PC-9 (cell line): Measurements from ENCODE around the gene RMND5A. TPM values are rescaled to one million over a fixed set of nuclear protein-coding genes. Genes with fewer than 3 reads are reported as not detected.
A peak's percentile ranks its signal among the peaks of the same experiment; 100 is the strongest.

Source experiments
- BruUV-seq: library from RNA; stranded (reverse); fragments of 400-500 nt; replicated peaks from 2 replicates; lab custom pipeline; 2021; lab: Mats Ljungman, UMichigan
- CTCF ChIA-PET: fragments of 300-600 bp; sonication (Branson Sonifier 250); formaldehyde crosslinking; loops from one replicate; lab custom pipeline; 2022; ENCODE audit warnings: antibody characterized with exemption; lab: Charles Lee
- POLR2A ChIA-PET: fragments of 300-600 bp; sonication (Branson Sonifier 250); formaldehyde crosslinking; loops from one replicate; lab custom pipeline; 2022; ENCODE audit warnings: antibody characterized with exemption; ENCODE audit not compliant: unreplicated experiment; lab: Charles Lee
- DNase-seq, 2 experiments: peaks; one replicate each; pipeline versions ENCODE4 v3.0.0 to v3.0.0-alpha.2; 2015 to 2022; ENCODE audit warnings: mixed read lengths in 1 of 2
- H2AFZ ChIP-seq: fragments of 200-600 bp; sonication (generic); 2 replicates; pipeline ENCODE4 v1.8.1; 2017; ENCODE audit warnings: antibody characterized with exemption
- H3F3A ChIP-seq: fragments of 200-600 bp; sonication (generic); 2 replicates; pipeline ENCODE4 v1.8.1; 2017; ENCODE audit warnings: antibody characterized with exemption, mild to moderate bottlenecking, low read depth; ENCODE audit not compliant: insufficient read depth
- H3K27ac ChIP-seq: fragments of 200-600 bp; sonication (generic); 2 replicates; pipeline ENCODE4 v1.6.1; 2016; ENCODE audit warnings: mixed run types
- H3K27me3 ChIP-seq: fragments of 200-600 bp; sonication (generic); 2 replicates; pipeline ENCODE4 v1.6.1; 2016; ENCODE audit warnings: low read depth, mixed run types; ENCODE audit not compliant: insufficient read depth
- H3K36me3 ChIP-seq: fragments of 200-600 bp; sonication (generic); 2 replicates; pipeline ENCODE4 v1.6.1; 2016; ENCODE audit warnings: low read depth, mixed run types
- H3K4me1 ChIP-seq: fragments of 200-600 bp; sonication (generic); replicated peaks from 2 replicates; pipeline ENCODE4 v1.6.1; 2016; ENCODE audit warnings: mixed run types; ENCODE audit not compliant: insufficient read depth
- H3K4me2 ChIP-seq: fragments of 200-600 bp; sonication (generic); 2 replicates; pipeline ENCODE4 v1.6.1; 2017; ENCODE audit warnings: mixed run types
- H3K4me3 ChIP-seq: fragments of 200-600 bp; sonication (generic); 2 replicates; pipeline ENCODE4 v1.6.1; 2016; ENCODE audit warnings: mixed run types
- H3K79me2 ChIP-seq: fragments of 200-600 bp; sonication (generic); 2 replicates; pipeline ENCODE4 v1.6.1; 2017; ENCODE audit warnings: low read depth, mixed run types
- H3K9me2 ChIP-seq: fragments of 200-600 bp; sonication (generic); 2 replicates; pipeline ENCODE4 v1.8.1; 2017; ENCODE audit warnings: mild to moderate bottlenecking; ENCODE audit not compliant: insufficient read depth
- H3K9me3 ChIP-seq: fragments of 200-600 bp; sonication (generic); 2 replicates; pipeline ENCODE4 v1.8.1; 2016; ENCODE audit warnings: low read depth; ENCODE audit not compliant: insufficient read depth
- H4K20me1 ChIP-seq: fragments of 200-600 bp; sonication (generic); 2 replicates; pipeline ENCODE4 v1.8.1; 2017; ENCODE audit not compliant: insufficient read depth
- EZH2 ChIP-seq: fragments of 200-600 bp; sonication (generic); IDR thresholded peaks from 2 replicates; pipeline ENCODE4 v1.8.0; 2017; ENCODE audit warnings: antibody characterized with exemption, low read depth
- intact Hi-C: fragments of 100-400 bp; cut with micrococcal nuclease; formaldehyde crosslinking; loops from one replicate; pipeline ENCODE4 v1.10.0; 2022; ENCODE audit not compliant: unreplicated experiment
- total RNA-seq: library from RNA; stranded (reverse); gene quantifications from 2 replicates; pipeline ENCODE4 v1.2.3, GENCODE V29; 2021
- TF ChIP-seq, protein P1 (sequence below): fragments of 200-600 bp; sonication (generic); conservative IDR thresholded peaks from 2 replicates; pipeline ENCODE4 v1.6.1; 2017; ENCODE audit warnings: mixed run types, antibody characterized with exemption, mild to moderate bottlenecking, moderate library complexity

RMND5A gene
- total RNA-seq, 1 experiment from 2014 or later, result 39.3 TPM

DNA sequence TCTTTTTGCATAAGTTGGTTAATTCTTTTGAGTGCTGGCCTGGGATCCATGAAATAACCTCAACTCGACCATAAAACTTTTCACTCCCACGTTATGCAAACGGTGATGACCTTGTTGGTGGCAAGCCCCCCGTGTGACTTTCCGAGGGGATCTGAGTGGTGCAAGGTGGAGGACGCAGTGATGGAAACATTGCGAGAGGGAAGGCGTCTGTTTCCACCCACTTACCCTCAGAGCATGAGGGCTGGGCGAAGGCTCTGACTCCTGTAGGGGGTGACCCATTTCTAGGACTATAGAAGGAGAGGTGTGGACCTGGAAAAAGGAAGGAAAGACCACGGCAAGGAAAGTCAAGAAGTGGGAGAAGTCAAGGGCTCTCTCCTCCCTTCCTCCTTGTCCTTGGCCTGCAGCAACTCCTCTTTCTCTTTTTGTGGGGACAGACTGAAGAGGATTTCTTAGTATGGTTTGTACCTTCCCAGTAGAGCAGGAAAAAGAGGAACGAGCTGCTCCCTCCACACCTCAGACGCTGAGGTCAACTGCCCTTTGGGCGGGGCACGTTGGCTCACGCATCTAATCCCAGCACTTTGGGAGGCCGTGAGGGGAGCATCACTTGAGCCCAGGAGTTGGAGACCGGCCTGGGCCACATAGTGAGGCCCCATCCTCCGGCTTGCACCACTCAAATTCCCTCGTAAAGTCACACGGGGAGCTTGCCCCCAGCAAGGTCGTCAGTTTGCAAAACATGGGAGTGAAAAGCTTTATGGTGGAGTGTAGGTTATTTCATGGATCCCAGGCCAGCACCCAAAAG lies 86.2 kb downstream of the RMND5A start:
- H3K36me3 ChIP-seq, result no peaks in the 10 kb centered on the region
- H3K4me1 ChIP-seq, result peaks cover 7% of the 10 kb centered on the region; the same call in 1 of the 2 replicates
- H3K27me3 ChIP-seq, result no peaks in the 10 kb centered on the region
- no peaks in the 10 kb centered on the region for H3K79me2 ChIP-seq
- H3F3A ChIP-seq, result no peaks in the 10 kb centered on the region
- no TSS peak for BruUV-seq
- no peaks in the 10 kb centered on the region for H3K9me2 ChIP-seq
- TF ChIP-seq, protein P1, sequence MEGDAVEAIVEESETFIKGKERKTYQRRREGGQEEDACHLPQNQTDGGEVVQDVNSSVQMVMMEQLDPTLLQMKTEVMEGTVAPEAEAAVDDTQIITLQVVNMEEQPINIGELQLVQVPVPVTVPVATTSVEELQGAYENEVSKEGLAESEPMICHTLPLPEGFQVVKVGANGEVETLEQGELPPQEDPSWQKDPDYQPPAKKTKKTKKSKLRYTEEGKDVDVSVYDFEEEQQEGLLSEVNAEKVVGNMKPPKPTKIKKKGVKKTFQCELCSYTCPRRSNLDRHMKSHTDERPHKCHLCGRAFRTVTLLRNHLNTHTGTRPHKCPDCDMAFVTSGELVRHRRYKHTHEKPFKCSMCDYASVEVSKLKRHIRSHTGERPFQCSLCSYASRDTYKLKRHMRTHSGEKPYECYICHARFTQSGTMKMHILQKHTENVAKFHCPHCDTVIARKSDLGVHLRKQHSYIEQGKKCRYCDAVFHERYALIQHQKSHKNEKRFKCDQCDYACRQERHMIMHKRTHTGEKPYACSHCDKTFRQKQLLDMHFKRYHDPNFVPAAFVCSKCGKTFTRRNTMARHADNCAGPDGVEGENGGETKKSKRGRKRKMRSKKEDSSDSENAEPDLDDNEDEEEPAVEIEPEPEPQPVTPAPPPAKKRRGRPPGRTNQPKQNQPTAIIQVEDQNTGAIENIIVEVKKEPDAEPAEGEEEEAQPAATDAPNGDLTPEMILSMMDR, result no peak
- TF ChIP-seq EZH2, result no peak
- ChIA-PET POLR2A (no interaction called here), CTCF (interaction anchor here (0.9 kb wide), 1 partner anchor 29 kb away, joined by 3 read pairs; no protein-coding TSS in a partner anchor)
- H3K27ac ChIP-seq, result no peak overlapping the region
- intact Hi-C loops, result loop anchor here (5.0 kb wide), 1 partner anchor 1251 kb away; the partner anchor contains the start of gene KRCC1
- peak overlapping the region; percentile 100 for H3K4me2 ChIP-seq
- H2AFZ ChIP-seq, result no peak overlapping the region
- peak overlapping the region; percentile 71; the same call in 1 of the 2 replicates for H3K4me3 ChIP-seq
- no peaks in the 10 kb centered on the region for H3K9me3 ChIP-seq
- no peaks in the 10 kb centered on the region for H4K20me1 ChIP-seq
- no peak for DNase-seq

DNA sequence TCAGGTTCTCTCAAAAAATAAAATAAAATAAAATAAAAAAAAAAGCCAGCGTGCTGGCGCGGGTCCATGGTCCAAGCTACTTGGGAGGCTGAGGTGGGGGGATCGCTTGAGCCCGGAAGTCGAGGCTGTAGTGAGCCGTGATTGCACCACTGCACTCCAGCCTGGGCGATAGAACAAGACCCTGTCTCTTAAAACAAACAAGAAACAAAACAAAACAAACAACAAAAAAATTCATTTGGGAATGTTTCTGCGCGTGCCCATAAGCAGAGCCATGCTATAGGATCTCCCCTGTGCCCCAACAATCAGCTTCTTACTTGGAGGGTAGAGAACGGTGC lies 87.0 kb downstream of the RMND5A start:
- Histone ChIP-seq H3K79me2 (no peaks in the 10 kb centered on the region), H3K4me2 (peak overlapping the region; percentile 100), H4K20me1 (no peaks in the 10 kb centered on the region), H3K4me1 (peaks cover 7% of the 10 kb centered on the region; the same call in 1 of the 2 replicates), H3K4me3 (peak overlapping the region; percentile 71; the same call in 1 of the 2 replicates), H3K9me2 (no peaks in the 10 kb centered on the region), H3K27ac (no peak overlapping the region), H3F3A (no peaks in the 10 kb centered on the region), H3K9me3 (no peaks in the 10 kb centered on the region), H2AFZ (peak overlapping the region; percentile 95), H3K27me3 (no peaks in the 10 kb centered on the region), H3K36me3 (no peaks in the 10 kb centered on the region)
- intact Hi-C loops, result loop anchor here (5.0 kb wide), 1 partner anchor 1250 kb away; the partner anchor contains the start of gene KRCC1
- ChIA-PET CTCF (interaction anchor here (0.6 to 0.9 kb wide), 2 partner anchors 20 to 30 kb away, joined by 3 read pairs; no protein-coding TSS in a partner anchor), POLR2A (no interaction called here)
- no TSS peak for BruUV-seq
- no peak for TF ChIP-seq EZH2
- TF ChIP-seq, protein P1, result no peak
- no peak for DNase-seq

DNA sequence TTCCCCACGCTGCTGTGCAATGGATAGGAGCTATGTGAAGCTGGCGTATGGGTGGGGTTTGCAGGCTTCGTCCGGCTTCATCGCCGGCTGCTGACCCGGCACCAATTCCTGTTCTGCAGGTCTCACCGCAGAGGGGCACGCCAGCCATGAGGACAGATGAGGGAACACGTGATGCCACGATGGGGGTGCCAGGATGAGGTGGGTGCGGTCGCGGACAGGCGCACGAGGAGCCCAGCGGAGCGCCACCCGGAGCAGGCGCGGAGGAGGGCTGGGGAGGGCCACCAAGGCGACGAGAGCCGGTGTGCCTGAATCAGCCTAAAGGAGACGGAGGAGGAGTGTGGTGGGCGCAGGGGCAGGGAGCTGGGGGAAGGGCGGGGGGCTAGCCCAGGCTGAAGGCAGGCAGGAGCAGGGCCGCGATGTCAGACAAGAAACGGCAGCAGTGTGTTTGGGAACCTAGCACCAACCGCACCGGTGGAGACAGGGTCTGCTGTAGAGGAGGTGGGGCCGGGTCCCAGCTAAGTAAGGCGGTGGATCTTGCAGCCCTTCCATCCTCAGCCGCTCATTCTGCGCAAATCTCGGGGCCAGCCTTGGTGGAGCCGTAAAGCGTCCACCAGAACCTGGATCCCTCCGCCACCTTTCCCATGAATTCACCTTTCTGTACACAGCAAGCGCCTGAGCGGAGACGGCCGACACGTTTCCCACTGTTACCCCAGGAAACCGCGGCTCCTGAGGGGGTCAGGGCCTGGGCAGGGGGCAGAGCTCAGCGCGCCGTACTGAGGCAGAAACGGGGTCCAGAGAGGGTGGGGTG lies 87.6 kb downstream of the RMND5A start:
- Histone ChIP-seq H3K27me3 (no peaks in the 10 kb centered on the region), H3F3A (no peaks in the 10 kb centered on the region), H2AFZ (peak overlapping the region; percentile 95), H3K4me1 (peaks cover 7% of the 10 kb centered on the region; the same call in 1 of the 2 replicates), H3K4me2 (peak overlapping the region; percentile 100), H3K9me3 (no peaks in the 10 kb centered on the region), H3K4me3 (peak overlapping the region; percentile 71), H3K79me2 (no peaks in the 10 kb centered on the region), H3K9me2 (no peaks in the 10 kb centered on the region), H3K27ac (no peak overlapping the region), H4K20me1 (no peaks in the 10 kb centered on the region), H3K36me3 (no peaks in the 10 kb centered on the region)
- TF ChIP-seq, protein P1, result no peak
- no peak for TF ChIP-seq EZH2
- DNase-seq, result peak; percentile 76 to 77
- ChIA-PET POLR2A (interaction anchor here (0.5 kb wide), 1 partner anchor 245 kb away, joined by 4 read pairs; no protein-coding TSS in a partner anchor), CTCF (interaction anchor here (0.6 to 0.9 kb wide), 3 partner anchors 21 to 294 kb away, joined by 3 to 8 read pairs (median 3); no protein-coding TSS in a partner anchor)
- no TSS peak for BruUV-seq
- intact Hi-C loops, result loop anchor here (5.0 kb wide), 1 partner anchor 1250 kb away; the partner anchor contains the start of gene KRCC1
